Measurements from ENCODE around the gene IGFBP1. TPM values are rescaled to one million over a fixed set of nuclear protein-coding genes. Genes with fewer than 3 reads are reported as not detected.

Gene IGFBP1
- total RNA-seq, 3 donors from 2014 or later = not detected

- Histone ChIP-seq H3K4me1 (ENCODE audit: low read depth) (no peaks in the 10 kb centered on the region), H3K9me3 (no peaks in the 10 kb centered on the region)
- TF ChIP-seq CTCF (IDR thresholded peaks at IDR 0.05) = no peak
These were observed 6.4 kb downstream of the IGFBP1 start for GRCh38 chr7:45894665-45895062.

GRCh38 chr7:45897042-45897690, 8.9 kb downstream of the IGFBP1 start:
- no peaks in the 10 kb centered on the region for H3K9me3 ChIP-seq
- ATAC-seq = no peak

More at GRCh38 chr7:45894665-45895062, 6.4 kb downstream of the IGFBP1 start:
- DNase-seq (no peak), ATAC-seq (no peak)
- H3K36me3 ChIP-seq (ENCODE audit: low read depth) = no peaks in the 10 kb centered on the region
- intact Hi-C loops (cut with DNase I, micrococcal nuclease) = no loop called here
- no peak overlapping the region for H3K4me3 ChIP-seq

GRCh38 chr7:45898222-45898621, 9.9 kb downstream of the IGFBP1 start:
- no peaks in the 10 kb centered on the region for H3K9me3 ChIP-seq
- DNase-seq = no peak
- no peaks in the 10 kb centered on the region for H3K36me3 ChIP-seq (ENCODE audit: low read depth)
- H3K4me3 ChIP-seq = no peak overlapping the region
- intact Hi-C loops (cut with DNase I, micrococcal nuclease) = no loop called here
- no peak for ATAC-seq
- H3K4me1 ChIP-seq (ENCODE audit: low read depth) = no peaks in the 10 kb centered on the region
- TF ChIP-seq CTCF (IDR thresholded peaks at IDR 0.05) = no peak

More at GRCh38 chr7:45897042-45897690, 8.9 kb downstream of the IGFBP1 start:
- TF ChIP-seq CTCF (IDR thresholded peaks at IDR 0.05) = no peak
- Histone ChIP-seq H3K36me3 (ENCODE audit: low read depth) (no peaks in the 10 kb centered on the region), H3K4me3 (no peak overlapping the region), H3K4me1 (ENCODE audit: low read depth) (no peaks in the 10 kb centered on the region)
- DNase-seq = no peak
- intact Hi-C loops (cut with DNase I, micrococcal nuclease) = no loop called here

- Histone ChIP-seq H3K4me3 (no peak overlapping the region), H3K4me1 (ENCODE audit: low read depth) (no peaks in the 10 kb centered on the region), H3K36me3 (ENCODE audit: low read depth) (no peaks in the 10 kb centered on the region), H3K9me3 (no peaks in the 10 kb centered on the region)
- ATAC-seq (no peak), DNase-seq (no peak)
- no peak for TF ChIP-seq CTCF (IDR thresholded peaks at IDR 0.05)
- intact Hi-C loops (cut with DNase I, micrococcal nuclease) = no loop called here
These were observed 13.3 kb downstream of the IGFBP1 start for GRCh38 chr7:45901566-45901965.

- Histone ChIP-seq H3K36me3 (ENCODE audit: low read depth) (no peaks in the 10 kb centered on the region), H3K4me1 (ENCODE audit: low read depth) (no peaks in the 10 kb centered on the region), H3K9me3 (no peaks in the 10 kb centered on the region), H3K4me3 (no peak overlapping the region)
- ATAC-seq = no peak
- intact Hi-C loops (cut with DNase I, micrococcal nuclease) = no loop called here
- TF ChIP-seq CTCF (IDR thresholded peaks at IDR 0.05) = no peak
- DNase-seq = no peak
These were observed 14.5 kb downstream of the IGFBP1 start for GRCh38 chr7:45902820-45903219.

GRCh38 chr7:45909561-45909960, 21.3 kb downstream of the IGFBP1 start:
- TF ChIP-seq CTCF (IDR thresholded peaks at IDR 0.05) = no peak
- intact Hi-C loops (cut with DNase I, micrococcal nuclease) = no loop called here
- no peaks in the 10 kb centered on the region for H3K36me3 ChIP-seq (ENCODE audit: low read depth)
- H3K9me3 ChIP-seq = no peaks in the 10 kb centered on the region
- ATAC-seq = no peak
- no peak overlapping the region for H3K4me3 ChIP-seq
- H3K4me1 ChIP-seq (ENCODE audit: low read depth) = no peaks in the 10 kb centered on the region
- DNase-seq = no peak

Measured in mucosa of descending colon (tissue), 3 donors.